Natural killer cell (primary cell): Measurements from ENCODE around the gene KRTAP10-8. TPM values are rescaled to one million over a fixed set of nuclear protein-coding genes. Genes with fewer than 3 reads are reported as not detected.
"Not testable (repeated sequence)": the region's sequence is repeated elsewhere in the genome, so short reads cannot be mapped to it uniquely, and the experiment has no call there.

Source experiments
- ATAC-seq, 3 donors: fragments of 150-1000 bp in 2 of 3; fragments of 200-7000 bp in 1 of 3; cut with Tn5 transposase; 1 replicate in 1 of 3; 2 replicates in 2 of 3; pipeline ENCODE4 v1.10.0; 2021; ENCODE audit warnings: mild to moderate bottlenecking in 2 of 3, moderate library complexity in 2 of 3
- DNase-seq, 2 donors: peaks; one replicate each; pipeline versions ENCODE4 v3.0.0 to v3.0.0-alpha.2; 2013 to 2021; ENCODE audit warnings: mixed read lengths in 1 of 2
- H3K27ac ChIP-seq: one replicate; pipeline ENCODE4 v1.5.1; 2013; ENCODE audit warnings: mild to moderate bottlenecking, low read length
- H3K27me3 ChIP-seq: one replicate; pipeline ENCODE4 v1.6.1; 2013; ENCODE audit warnings: low read length; ENCODE audit not compliant: control insufficient read depth, insufficient read depth
- H3K36me3 ChIP-seq: one replicate; pipeline ENCODE4 v1.6.1; 2013; ENCODE audit warnings: low read length; ENCODE audit not compliant: control insufficient read depth, insufficient read depth
- H3K4me1 ChIP-seq: one replicate; pipeline ENCODE4 v1.6.1; 2013; ENCODE audit warnings: low read length; ENCODE audit not compliant: control insufficient read depth, insufficient read depth
- H3K4me3 ChIP-seq: one replicate; pipeline ENCODE4 v1.5.1; 2013; ENCODE audit warnings: low read length
- H3K9me3 ChIP-seq: one replicate; pipeline ENCODE4 v1.6.1; 2013; ENCODE audit warnings: low read length; ENCODE audit not compliant: control insufficient read depth, insufficient read depth
- H3K27ac Mint-ChIP-seq, 2 donors: one replicate each; pipeline ENCODE4 v1.8.0; 2022; ENCODE audit warnings: mild to moderate bottlenecking in 2 of 2, mixed read lengths in 2 of 2, moderate library complexity in 1 of 2
- H3K27me3 Mint-ChIP-seq, 2 donors: one replicate each; pipeline ENCODE4 v1.8.0; 2022; ENCODE audit warnings: low read depth in 2 of 2, mixed read lengths in 2 of 2
- H3K36me3 Mint-ChIP-seq: one replicate; pipeline ENCODE4 v1.8.0; 2022; ENCODE audit warnings: mixed read lengths
- H3K4me1 Mint-ChIP-seq, 2 donors: one replicate each; pipeline ENCODE4 v1.8.0; 2022; ENCODE audit warnings: mixed read lengths in 2 of 2
- H3K4me3 Mint-ChIP-seq: one replicate; pipeline ENCODE4 v1.8.0; 2022; ENCODE audit warnings: mild to moderate bottlenecking, moderate library complexity, mixed read lengths
- H3K9me3 Mint-ChIP-seq, 2 donors: one replicate each; pipeline ENCODE4 v1.8.0; 2022; ENCODE audit warnings: mixed read lengths in 2 of 2
- CTCF ChIP-seq: fragments of 200-600 bp; IDR thresholded peaks from one replicate; pipeline ENCODE4 v1.8.0; 2022; ENCODE audit warnings: antibody characterized with exemption
- WGBS: methylation state at CpG from one replicate; pipeline ENCODE4 v1.1.7; 2013; ENCODE audit warnings: missing lambda C conversion rate; ENCODE audit not compliant: insufficient coverage; 5-methylcytosine and 5-hydroxymethylcytosine counted together
- intact Hi-C: fragments of 100-400 bp; cut with micrococcal nuclease; formaldehyde crosslinking; loops from one replicate; pipeline ENCODE4 v1.14.2; 2022
- total RNA-seq, 4 donors: library from RNA; stranded (reverse); fragments of 120-200 nt in 1 of 4; gene quantifications; one replicate each; pipeline versions ENCODE4 v1.2.3 to v1.2.4, GENCODE V29; 2013 to 2022

KRTAP10-8 gene
- total RNA-seq, 3 donors from 2014 or later (not counting 1 experiment from before 2014, with no cell fraction given): not detected

- DNase-seq: not testable (repeated sequence)
- no CpG with 5 or more reads among the region's 4 CpGs for WGBS
Observed at GRCh38 chr21:44591801-44592130, 20.1 kb upstream of the KRTAP10-8 start.

GRCh38 chr21:44592446-44593311, 19.2 kb upstream of the KRTAP10-8 start, which contains the start of gene KRTAP10-6:
TSS of gene KRTAP10-6 (minus strand) at chr21:44592505. CDS start at chr21:44592484, 21 bp downstream.
- Histone ChIP-seq H3K27me3 (no peaks in the 10 kb centered on the region), H3K9me3 (no peaks in the 10 kb centered on the region), H3K36me3 (no peaks in the 10 kb centered on the region), H3K4me1 (no peaks in the 10 kb centered on the region), H3K4me3 (no peak within 1 kb of the TSS), H3K27ac (no peak within 1 kb of the TSS)
- WGBS: 69% methylated on average over 33 of the region's 33 CpGs
- no peak for TF ChIP-seq CTCF
- Mint-ChIP-seq H3K27ac (no peak within 1 kb of the TSS), H3K9me3 (no peaks in the 10 kb centered on the region), H3K27me3 (peaks cover 14 to 27% of the 10 kb centered on the region in 2 donors), H3K4me1 (peaks cover 0 to 5% of the 10 kb centered on the region in 2 donors), H3K36me3 (no peaks in the 10 kb centered on the region), H3K4me3 (no peak within 1 kb of the TSS)
- intact Hi-C loops: no loop called here
- DNase-seq (no peak), ATAC-seq (no peak)

More at GRCh38 chr21:44591801-44592130, 20.1 kb upstream of the KRTAP10-8 start:
- H3K4me3 Mint-ChIP-seq, intact Hi-C loops, H3K27ac Mint-ChIP-seq, H3K4me1 Mint-ChIP-seq, ATAC-seq, H3K36me3 ChIP-seq, H3K9me3 ChIP-seq, H3K4me1 ChIP-seq, H3K9me3 Mint-ChIP-seq, H3K27ac ChIP-seq, H3K27me3 ChIP-seq, H3K4me3 ChIP-seq, H3K36me3 Mint-ChIP-seq: not testable (repeated sequence)
- H3K27me3 Mint-ChIP-seq: peaks cover 19 to 36% of the 10 kb centered on the region in 2 donors

- Histone ChIP-seq H3K4me1 (no peaks in the 10 kb centered on the region), H3K27me3 (no peaks in the 10 kb centered on the region), H3K4me3 (no peak overlapping the region), H3K9me3 (no peaks in the 10 kb centered on the region), H3K36me3 (no peaks in the 10 kb centered on the region), H3K27ac (no peak overlapping the region)
- Mint-ChIP-seq H3K4me1 (peaks cover 0 to 5% of the 10 kb centered on the region in 2 donors), H3K27ac (no peak overlapping the region), H3K27me3 (peaks cover 20% of the 10 kb centered on the region in 2 donors), H3K9me3 (peaks cover 2 to 3% of the 10 kb centered on the region in 2 donors), H3K4me3 (no peak overlapping the region), H3K36me3 (no peaks in the 10 kb centered on the region)
- intact Hi-C loops: no loop called here
- TF ChIP-seq CTCF: no peak
- ATAC-seq (no peak), DNase-seq (no peak)
- 80% methylated on average over 20 of the region's 20 CpGs for WGBS
Observed at GRCh38 chr21:44593598-44594405, 18.1 kb upstream of the KRTAP10-8 start.

GRCh38 chr21:44594406-44594916, 17.4 kb upstream of the KRTAP10-8 start:
- peaks cover 2 to 3% of the 10 kb centered on the region in 2 donors for H3K9me3 Mint-ChIP-seq
- Histone ChIP-seq H3K27me3 (no peaks in the 10 kb centered on the region), H3K36me3 (no peaks in the 10 kb centered on the region), H3K4me1 (no peaks in the 10 kb centered on the region), H3K27ac (no peak overlapping the region), H3K9me3 (no peaks in the 10 kb centered on the region), H3K4me3 (no peak overlapping the region)
- WGBS: 83% methylated on average over 12 of the region's 12 CpGs
- peaks cover 16 to 18% of the 10 kb centered on the region in 2 donors for H3K27me3 Mint-ChIP-seq
- DNase-seq (no peak), ATAC-seq (no peak)
- TF ChIP-seq CTCF: no peak
- intact Hi-C loops: no loop called here
- H3K4me1 Mint-ChIP-seq: peaks cover 0 to 5% of the 10 kb centered on the region in 2 donors
- no peaks in the 10 kb centered on the region for H3K36me3 Mint-ChIP-seq
- no peak overlapping the region for H3K4me3 Mint-ChIP-seq
- H3K27ac Mint-ChIP-seq: no peak overlapping the region
